Measurements from ENCODE around the gene LIAS.
"Not testable (repeated sequence)": the region's sequence is repeated elsewhere in the genome, so short reads cannot be mapped to it uniquely, and the experiment has no call there.

Gene LIAS

DNA sequence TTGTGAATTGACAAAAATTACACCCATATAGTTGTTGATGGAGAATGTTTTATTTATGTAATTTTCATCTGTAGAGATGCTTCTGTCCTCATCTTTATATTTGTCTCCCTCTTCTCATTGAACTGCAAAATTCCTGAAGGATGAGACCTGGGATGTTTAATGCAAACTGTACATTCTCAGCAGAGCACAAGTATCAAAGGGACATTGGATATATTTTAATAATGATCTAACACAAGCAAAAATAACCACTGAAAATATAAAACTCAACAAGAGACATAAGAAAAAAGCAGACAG, 39.8 kb downstream of the LIAS start:
- TF ChIP-seq, protein P1, sequence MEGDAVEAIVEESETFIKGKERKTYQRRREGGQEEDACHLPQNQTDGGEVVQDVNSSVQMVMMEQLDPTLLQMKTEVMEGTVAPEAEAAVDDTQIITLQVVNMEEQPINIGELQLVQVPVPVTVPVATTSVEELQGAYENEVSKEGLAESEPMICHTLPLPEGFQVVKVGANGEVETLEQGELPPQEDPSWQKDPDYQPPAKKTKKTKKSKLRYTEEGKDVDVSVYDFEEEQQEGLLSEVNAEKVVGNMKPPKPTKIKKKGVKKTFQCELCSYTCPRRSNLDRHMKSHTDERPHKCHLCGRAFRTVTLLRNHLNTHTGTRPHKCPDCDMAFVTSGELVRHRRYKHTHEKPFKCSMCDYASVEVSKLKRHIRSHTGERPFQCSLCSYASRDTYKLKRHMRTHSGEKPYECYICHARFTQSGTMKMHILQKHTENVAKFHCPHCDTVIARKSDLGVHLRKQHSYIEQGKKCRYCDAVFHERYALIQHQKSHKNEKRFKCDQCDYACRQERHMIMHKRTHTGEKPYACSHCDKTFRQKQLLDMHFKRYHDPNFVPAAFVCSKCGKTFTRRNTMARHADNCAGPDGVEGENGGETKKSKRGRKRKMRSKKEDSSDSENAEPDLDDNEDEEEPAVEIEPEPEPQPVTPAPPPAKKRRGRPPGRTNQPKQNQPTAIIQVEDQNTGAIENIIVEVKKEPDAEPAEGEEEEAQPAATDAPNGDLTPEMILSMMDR (IDR thresholded peaks at IDR 0.05; ENCODE audit: borderline replicate concordance, control extremely low read depth, extremely low read depth, insufficient read depth, missing control alignments) = no peak
- in situ Hi-C loops (cut with MboI; ENCODE audit: low sequenced_read_pairs, unreplicated experiment) = no loop called here
- no peak for DNase-seq (ENCODE audit: low spot score)

DNA sequence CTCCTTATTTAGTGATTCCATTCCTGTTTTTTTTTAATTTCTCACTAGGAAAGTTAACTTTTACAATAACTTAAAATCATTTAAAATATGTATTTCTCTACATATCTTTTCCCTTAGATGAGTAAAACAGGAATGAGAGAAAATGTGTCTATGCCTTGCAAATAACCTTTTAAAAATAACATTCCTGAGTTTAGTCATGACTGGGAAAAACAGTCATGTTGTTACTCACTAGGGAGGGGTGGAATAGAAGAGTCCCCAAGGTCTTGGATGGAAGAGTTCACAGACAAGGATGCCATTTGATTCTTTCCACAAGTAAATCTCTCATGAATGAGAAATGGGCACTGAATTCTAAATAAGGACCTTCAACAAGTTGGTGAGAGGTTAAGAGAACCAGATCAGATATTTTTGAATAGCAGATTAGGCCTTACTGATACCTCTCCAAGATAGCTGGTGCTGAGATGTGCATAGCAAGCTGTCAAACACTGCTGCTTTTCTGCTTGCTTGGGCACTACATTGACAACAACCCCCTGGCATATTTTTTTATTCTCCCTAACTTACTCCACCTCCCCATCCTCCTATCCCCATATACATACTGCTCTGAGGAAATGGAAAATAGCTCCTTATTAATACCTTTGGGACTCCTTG, 43.3 kb downstream of the LIAS start:
- TF ChIP-seq, protein P1 (IDR thresholded peaks at IDR 0.05; ENCODE audit: borderline replicate concordance, control extremely low read depth, extremely low read depth, insufficient read depth, missing control alignments) = no peak
- in situ Hi-C loops (cut with MboI; ENCODE audit: low sequenced_read_pairs, unreplicated experiment) = no loop called here

DNA sequence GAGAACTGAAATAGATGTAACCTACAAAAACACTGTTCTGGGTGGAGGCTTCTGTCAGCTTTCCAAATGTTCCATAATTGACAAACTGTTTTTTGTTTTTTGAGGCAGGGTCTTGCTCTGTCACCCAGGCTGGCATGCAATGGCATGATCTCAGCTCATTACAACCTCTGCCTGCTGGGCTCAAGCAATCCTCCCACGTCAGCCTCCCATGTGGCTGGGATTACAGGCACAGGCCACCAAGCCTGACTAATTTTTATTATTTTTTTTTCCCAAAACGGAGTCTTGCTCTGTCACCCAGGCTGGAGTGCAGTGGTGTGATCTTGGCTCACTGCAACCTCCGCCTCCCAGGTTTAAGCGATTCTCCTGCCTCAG, 43.8 kb downstream of the LIAS start:
- DNase-seq (ENCODE audit: low spot score); in situ Hi-C loops (cut with MboI; ENCODE audit: low sequenced_read_pairs, unreplicated experiment): not testable (repeated sequence)

More for the DNA sequence above, 43.3 kb downstream of the LIAS start:
- DNase-seq (ENCODE audit: low spot score) = no peak

DNA sequence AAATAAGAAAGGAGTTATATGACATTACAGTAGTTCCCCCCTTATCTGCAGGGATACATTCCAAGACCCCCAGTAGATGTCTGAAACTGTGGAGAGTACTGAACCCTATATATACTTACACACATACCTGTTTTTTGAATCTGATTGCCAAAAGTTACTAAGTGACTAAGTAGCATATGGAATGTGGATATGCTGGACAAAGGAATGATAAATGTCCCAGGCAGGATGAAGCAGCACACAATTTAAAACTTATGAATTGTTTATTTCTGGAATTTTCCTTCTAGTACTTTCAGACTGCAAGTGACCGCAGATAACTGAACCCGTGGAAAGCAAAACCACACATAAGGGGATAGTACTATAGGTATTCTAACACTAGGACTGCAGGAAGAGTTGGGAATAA, 45.7 kb downstream of the LIAS start:
- in situ Hi-C loops (cut with MboI; ENCODE audit: low sequenced_read_pairs, unreplicated experiment) = no loop called here
- TF ChIP-seq, protein P1 (IDR thresholded peaks at IDR 0.05; ENCODE audit: borderline replicate concordance, control extremely low read depth, extremely low read depth, insufficient read depth, missing control alignments) = no peak
- no peak for DNase-seq (ENCODE audit: low spot score)

DNA sequence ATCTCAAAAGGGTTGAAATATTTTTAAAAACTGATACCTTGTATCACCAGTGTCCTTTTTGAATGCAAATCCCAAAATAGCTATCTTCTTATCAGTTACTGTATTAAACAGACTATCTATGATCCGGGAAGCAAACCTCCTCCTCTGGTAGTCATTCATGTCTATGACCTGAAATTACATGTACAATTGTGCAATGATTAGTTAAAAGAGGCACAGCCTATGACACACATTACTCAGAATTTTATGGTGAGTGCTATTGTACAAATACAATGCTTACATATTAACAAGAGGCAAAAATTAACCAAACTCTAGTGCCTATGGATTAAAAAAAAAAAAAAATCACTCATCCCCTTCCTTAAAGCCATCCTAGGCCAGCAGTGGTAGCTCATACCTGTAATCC, 46.7 kb downstream of the LIAS start:
- DNase-seq (ENCODE audit: low spot score) = no peak
- in situ Hi-C loops (cut with MboI; ENCODE audit: low sequenced_read_pairs, unreplicated experiment) = no loop called here
- TF ChIP-seq, protein P1 (IDR thresholded peaks at IDR 0.05; ENCODE audit: borderline replicate concordance, control extremely low read depth, extremely low read depth, insufficient read depth, missing control alignments) = no peak

DNA sequence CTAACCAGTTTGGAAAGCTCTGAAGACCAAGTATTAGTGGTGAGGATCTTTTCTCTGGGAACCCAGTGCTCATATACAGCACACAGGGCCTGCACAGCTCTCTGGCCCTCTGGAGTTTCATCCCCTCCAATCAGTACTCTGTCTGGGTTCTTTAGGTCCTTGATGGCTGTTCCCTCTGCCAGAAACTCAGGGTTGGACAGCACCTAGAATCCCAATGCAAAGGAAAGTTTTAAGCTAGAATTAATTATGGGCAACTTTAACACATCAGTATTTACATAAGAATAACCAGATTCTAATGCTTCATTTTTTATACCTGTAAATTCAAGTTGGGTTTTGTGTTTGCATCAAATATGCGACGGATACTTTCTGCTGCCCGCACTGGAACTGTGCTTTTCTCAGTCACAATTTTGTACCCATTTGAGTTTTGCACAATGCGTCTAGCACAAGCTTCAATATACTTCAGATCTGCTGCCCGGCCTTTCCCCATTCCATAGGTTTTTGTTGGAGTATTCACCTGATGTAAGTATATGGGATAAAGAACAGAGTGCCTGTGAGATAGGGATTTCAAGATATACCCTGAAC, 51.6 kb downstream of the LIAS start:
- TF ChIP-seq, protein P1 (IDR thresholded peaks at IDR 0.05; ENCODE audit: borderline replicate concordance, control extremely low read depth, extremely low read depth, insufficient read depth, missing control alignments) = no peak
- in situ Hi-C loops (cut with MboI; ENCODE audit: low sequenced_read_pairs, unreplicated experiment) = no loop called here
- no peak for DNase-seq (ENCODE audit: low spot score)

DNA sequence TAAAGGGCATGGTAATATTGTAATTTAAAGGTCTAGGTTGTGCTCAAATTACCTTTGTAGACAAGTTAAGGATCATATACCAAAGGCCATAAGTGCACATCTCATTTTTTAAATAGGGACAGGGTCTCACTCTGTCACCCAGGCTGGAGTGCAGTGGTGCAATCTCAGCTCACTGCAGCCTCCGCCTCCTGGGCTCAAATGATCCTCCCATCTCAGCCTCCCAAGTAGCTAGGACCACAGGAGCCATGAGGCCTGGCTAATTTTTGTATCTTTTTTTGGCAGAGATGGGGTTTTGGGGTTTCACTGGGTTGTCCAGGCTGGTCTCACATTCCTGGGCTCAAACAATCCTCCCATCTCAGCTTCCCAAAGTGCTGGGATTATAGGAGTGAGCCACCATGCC, 55.4 kb downstream of the LIAS start:
- in situ Hi-C loops (cut with MboI; ENCODE audit: low sequenced_read_pairs, unreplicated experiment); DNase-seq (ENCODE audit: low spot score): not testable (repeated sequence)

DNA sequence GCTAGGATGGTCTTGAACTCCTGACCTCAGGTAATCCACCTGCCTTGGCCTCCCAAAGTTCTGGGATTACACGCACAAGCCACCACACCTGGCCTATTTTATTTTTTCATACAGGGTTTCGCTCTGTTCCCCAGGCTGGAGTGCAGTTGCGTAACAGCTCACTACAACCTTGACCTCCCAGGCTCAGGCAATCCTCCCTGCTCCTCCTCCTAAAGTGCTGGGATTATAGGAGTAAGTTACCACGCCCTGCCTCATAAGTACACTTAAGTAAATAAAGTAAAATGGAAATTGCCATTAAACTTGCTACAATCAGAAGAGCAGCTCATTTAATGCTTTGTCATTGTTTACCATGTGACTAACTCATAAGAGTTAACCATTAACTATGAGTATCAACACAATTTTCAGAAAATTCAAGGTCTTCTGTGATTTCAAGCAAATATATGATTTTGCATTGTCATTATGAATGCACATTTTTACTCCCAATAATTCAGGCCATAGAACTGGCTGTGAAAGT, 56.1 kb downstream of the LIAS start:
- in situ Hi-C loops (cut with MboI; ENCODE audit: low sequenced_read_pairs, unreplicated experiment) = no loop called here
- DNase-seq (ENCODE audit: low spot score) = no peak
- TF ChIP-seq, protein P1 (IDR thresholded peaks at IDR 0.05; ENCODE audit: borderline replicate concordance, control extremely low read depth, extremely low read depth, insufficient read depth, missing control alignments) = no peak

DNA sequence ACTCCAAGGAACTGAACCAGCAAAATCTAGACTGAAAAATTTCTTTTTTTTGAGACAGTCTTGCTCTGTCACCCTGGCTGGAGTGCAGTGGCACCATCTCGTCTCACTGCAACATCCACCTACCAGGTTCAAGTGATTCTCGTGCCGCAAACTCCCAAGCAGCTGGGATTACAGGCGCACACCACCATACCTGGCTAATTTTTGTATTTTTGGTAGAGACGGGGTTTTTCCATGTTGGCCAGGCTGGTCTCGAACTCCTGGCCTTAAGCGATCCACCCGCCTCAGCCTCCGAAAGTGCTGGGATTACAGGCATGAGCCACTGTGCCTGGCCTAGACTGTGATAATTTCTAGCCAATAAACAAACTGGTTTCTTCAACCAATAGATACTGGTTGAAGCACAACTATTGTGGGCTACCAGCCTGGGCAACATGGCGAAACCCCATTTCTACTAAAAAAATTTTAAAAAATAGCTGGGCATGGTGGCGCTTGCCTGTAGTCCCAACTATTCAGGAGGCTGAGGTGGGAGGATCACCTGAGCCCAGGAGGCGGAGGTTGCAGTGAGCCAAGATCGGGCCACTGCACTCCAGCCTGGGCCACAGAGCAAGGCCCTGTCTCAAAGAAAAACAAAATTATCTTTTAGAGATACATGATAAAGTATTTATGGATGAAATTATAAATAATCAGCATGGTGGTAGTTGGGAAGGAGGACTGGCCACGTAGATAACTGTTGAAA, 57.0 kb downstream of the LIAS start:
- in situ Hi-C loops (cut with MboI; ENCODE audit: low sequenced_read_pairs, unreplicated experiment); DNase-seq (ENCODE audit: low spot score): not testable (repeated sequence)

Data from GM13976 (cell line).